GM12875 (cell line): ENCODE data around the gene FNDC8.
"Not testable (repeated sequence)": the region's sequence is repeated elsewhere in the genome, so short reads cannot be mapped to it uniquely, and the experiment has no call there.

ENCODE experiments used
- H3K4me3 ChIP-seq: one replicate; pipeline ENCODE4 v1.5.1; 2011; ENCODE audit warnings: low read depth, low read length, control low read depth
- CTCF ChIP-seq: IDR thresholded peaks from 2 replicates; pipeline ENCODE4 v1.5.1; 2011; ENCODE audit warnings: low read depth, mild to moderate bottlenecking, control low read depth, inconsistent platforms, low read length, moderate library complexity, borderline replicate concordance; ENCODE audit not compliant: insufficient read depth

The FNDC8 gene

GRCh38 chr17:35175638-35176415 is 54.4 kb downstream of the FNDC8 start:
- no peak for TF ChIP-seq CTCF
- no peak overlapping the region for H3K4me3 ChIP-seq

- H3K4me3 ChIP-seq: no peak overlapping the region
- no peak for TF ChIP-seq CTCF
Observed at GRCh38 chr17:35176897-35177296, 55.5 kb downstream of the FNDC8 start.

DNA sequence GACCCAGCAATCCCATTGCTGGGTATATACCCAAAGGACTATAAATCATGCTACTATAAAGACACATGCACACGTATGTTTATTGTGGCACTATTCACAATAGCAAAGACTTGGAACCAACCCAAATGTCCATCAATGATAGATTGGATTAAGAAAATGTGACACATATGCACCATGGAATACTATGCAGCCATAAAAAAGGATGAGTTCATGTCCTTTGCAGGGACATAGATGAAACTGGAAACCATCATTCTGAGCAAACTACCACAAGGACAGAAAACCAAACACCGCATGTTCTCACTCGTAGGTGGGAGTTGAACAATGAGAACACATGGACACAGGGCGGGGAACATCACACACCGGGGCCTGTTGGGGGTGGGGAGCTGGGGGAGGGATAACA is 58.0 kb downstream of the FNDC8 start:
- H3K4me3 ChIP-seq: not testable (repeated sequence)
